HUDEP-2 (cell line): ENCODE results near the gene SYCE1L.
A peak's percentile ranks its signal among the peaks of the same experiment; 100 is the strongest.
"Not testable (repeated sequence)": the region's sequence is repeated elsewhere in the genome, so short reads cannot be mapped to it uniquely, and the experiment has no call there.

ENCODE experiments used
- DNase-seq, 76 experiments: peaks; one replicate each; lab custom pipeline; 2025; ENCODE audit not compliant: unreplicated experiment in 76 of 76; lab: John Stamatoyannopoulos, UW

The SYCE1L gene

DNA sequence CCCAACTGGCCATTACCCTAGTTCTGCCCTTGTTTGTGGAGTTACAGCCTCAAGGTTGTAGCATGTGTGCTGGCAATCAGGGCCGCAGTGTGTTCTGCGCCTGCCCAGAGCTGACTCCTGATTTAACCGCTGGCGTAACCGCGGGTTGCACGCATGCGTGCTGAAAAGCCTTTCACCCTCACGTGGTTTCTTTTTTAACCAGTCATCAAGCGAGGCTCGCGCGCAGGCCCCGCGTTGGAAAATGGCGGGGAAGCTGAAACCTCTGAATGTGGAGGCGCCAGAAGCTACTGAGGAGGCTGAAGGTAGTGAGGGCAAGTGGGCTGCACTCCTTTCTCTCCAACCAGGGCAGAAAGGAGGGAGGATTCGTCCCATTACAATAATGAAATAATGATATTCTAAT is at the start of gene SYCE1L:
Gene SYCE1L, plus strand, starts transcription at position 198 of the 400 bp plus-strand sequence. Its CDS starts 44 bp downstream, at position 242.
- no peak for DNase-seq

GRCh38 chr16:77157346-77158058 is 41.7 kb upstream of the SYCE1L start:
- no peak for DNase-seq

DNA sequence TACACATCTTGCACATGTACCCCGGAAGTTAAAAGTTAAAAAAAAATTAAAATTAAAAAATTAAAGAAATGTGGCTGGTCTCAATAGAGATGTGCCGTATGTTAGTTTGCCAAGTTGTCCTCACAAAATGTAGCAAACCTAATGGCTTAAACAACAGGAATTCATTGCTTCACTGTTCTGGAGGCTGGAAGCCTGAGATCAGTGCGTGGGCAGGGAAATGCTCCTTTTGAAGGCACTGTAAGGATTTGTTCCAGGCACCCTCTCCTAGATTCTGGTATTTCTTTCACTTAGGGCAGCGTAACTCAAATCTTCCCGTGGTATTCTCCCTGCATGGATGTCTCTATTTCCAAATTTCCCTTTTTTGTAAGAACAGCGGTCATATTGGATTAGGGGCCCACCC is 40.9 kb upstream of the SYCE1L start:
- DNase-seq, result no peak

DNA sequence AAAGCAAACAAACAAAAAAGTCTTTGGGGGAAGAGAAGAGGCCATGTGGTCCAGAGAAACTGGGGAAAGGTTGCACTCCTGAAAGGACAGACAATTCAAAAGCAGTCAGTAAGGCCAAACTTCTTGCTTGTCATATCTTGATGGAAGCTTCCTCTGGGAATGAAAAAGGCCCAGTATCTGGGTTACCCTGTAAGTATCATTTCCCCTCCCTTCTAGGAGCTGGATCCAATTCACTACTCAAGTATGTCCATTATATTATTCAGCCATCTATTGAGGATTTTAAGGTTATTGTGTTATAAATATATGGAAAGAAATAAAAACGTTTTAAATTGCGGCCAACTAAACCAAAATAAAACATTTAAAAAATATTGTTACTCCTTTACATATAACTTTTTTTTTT is 34.2 kb upstream of the SYCE1L start:
- no peak for DNase-seq

DNA sequence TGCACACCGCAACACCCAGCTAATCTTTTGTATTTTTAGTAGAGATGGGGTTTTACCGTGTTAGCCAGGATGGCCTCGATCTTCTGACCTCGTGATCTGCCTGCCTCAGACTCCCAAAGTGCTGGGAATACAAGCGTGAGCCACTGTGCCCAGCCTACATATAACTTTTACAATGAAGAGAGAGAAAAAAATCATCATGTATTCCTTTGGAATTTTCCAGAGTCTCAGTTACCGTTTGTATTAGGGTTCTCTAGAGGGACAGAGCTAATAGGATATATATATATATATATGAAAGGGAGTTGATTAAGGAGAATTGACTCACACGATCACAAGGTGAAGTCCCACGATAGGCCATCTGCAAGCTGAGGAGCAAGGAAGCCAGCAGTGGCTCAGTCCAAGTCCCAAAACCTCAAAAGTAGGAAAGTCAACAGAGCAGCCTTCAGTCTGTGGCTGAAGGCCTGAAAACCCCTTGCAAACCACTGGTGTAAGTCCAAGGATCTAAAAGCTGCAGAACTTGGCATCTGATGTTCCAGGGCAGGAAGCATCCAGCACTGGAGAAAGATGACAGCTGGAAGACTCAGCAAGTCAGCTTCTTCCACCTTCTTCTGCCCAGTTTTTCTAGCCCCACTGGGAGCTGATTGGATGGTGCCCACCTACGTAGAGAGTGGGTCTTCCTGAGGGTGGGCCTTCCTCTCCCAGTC is 33.5 kb upstream of the SYCE1L start:
- DNase-seq, result not testable (repeated sequence)

GRCh38 chr16:77166726-77167125 is 32.5 kb upstream of the SYCE1L start:
- DNase-seq, result no peak

GRCh38 chr16:77168901-77169300 is 30.3 kb upstream of the SYCE1L start:
- DNase-seq, result no peak

DNA sequence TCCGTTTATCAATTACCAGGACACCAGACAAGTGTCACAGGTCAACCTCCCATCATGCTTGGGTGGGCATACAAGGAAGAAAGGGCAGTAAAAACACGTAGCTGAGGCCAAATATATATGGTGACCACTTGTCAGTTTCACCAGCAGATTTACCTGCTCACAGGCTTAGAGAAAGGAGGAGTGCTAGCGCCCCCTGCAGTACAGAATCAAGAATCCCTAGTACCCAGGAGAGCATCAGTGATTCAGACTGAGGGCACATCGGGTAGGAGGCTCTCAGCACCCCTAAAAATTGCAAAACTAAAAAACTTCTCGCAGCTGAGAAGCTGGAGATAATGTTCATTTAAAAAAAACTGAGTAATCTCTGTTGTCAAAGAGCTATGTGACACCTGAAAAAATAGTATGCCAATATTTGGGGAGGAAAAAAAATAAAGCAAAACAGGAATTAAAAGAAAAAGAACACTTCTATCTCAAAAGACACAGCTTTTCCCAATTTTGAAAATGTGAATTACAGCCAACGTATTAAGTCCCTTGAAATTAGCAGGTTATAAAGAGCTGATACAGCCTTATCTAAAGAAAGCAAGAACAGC is 29.5 kb upstream of the SYCE1L start:
- DNase-seq, result peak in 39 of 76 experiments; percentile 1 to 54 (median 12)

- DNase-seq, result no peak
Observed at GRCh38 chr16:77170805-77171204, 28.4 kb upstream of the SYCE1L start.

DNA sequence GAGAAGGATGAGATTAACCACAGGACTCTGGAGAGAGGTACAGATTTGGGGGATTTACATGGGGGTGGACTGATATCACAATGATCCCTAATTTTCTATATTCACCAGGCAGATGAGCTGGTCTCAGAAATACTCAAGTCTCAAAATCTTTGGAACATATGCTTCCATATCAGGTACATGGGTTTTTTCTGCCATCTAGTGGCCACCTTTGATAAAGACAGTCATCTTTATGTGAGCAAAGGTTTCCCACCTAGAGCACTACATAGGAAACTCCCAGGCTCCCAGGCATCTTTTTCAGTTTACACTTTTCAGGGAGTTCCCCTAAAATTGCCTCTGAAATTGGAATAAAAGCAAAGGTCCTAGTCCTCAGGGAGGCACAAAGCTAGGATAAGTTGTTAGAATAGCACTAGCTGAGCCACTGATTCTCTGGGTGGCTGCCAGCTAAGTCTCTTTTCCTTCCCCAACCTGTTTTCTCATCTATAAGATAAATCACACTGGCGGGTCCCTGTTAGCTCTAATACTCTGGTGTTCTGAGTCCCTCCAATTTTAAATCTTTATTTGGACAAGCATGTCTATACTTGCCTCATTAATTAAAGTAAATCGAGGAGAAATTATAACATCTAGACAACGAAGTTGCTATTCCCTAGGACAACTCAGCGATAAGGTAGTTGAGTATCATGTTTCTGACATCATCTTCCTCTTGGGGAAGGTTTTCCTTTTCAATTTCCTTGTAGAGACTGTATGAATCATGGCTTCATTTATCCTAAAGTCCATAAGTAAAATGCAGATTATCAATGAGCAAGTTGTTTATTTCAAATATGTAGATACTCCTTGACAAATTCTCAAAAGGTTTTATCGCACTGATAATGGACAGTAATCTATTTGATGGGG is 27.2 kb upstream of the SYCE1L start:
- DNase-seq, result peak in 27 of 76 experiments; percentile 0 to 57 (median 20)

DNA sequence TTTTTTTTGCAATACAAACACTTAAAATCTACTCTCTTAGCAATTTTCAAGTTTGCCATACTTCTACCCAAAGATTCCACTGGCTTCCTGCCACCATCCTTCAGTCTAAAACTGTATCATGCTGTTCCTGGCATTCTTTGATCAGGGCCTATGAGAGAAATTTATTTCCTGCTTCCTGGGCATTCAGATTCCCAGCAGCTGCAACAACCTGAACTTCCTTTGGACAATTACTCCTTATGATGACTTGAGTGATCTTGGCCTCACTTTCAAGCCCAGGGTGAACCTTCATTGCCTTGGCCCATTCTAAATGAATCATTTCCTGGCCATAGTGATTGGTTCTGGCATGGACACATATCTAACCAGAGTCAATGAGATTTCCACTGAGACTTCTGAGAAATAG is 26.3 kb upstream of the SYCE1L start:
- no peak for DNase-seq

- DNase-seq, result no peak
Observed at GRCh38 chr16:77183137-77183536, 16.1 kb upstream of the SYCE1L start.

GRCh38 chr16:77186298-77186697 is 12.9 kb upstream of the SYCE1L start:
- DNase-seq, result not testable (repeated sequence)

DNA sequence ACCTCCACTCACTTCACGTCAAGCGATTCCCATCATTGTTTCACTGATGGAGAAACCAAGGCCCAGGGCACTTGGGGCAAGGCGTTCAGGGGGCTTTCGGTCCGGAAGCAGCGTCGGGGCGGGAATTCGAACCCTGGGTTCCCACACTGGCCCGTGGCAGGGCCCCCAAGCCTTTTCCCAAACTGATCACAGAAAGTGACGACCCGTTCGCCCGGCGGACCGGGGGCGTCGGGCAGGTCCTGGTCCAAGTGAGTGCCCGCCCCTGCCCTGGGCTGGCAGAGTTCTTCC is 9.1 kb upstream of the SYCE1L start:
- DNase-seq, result no peak

DNA sequence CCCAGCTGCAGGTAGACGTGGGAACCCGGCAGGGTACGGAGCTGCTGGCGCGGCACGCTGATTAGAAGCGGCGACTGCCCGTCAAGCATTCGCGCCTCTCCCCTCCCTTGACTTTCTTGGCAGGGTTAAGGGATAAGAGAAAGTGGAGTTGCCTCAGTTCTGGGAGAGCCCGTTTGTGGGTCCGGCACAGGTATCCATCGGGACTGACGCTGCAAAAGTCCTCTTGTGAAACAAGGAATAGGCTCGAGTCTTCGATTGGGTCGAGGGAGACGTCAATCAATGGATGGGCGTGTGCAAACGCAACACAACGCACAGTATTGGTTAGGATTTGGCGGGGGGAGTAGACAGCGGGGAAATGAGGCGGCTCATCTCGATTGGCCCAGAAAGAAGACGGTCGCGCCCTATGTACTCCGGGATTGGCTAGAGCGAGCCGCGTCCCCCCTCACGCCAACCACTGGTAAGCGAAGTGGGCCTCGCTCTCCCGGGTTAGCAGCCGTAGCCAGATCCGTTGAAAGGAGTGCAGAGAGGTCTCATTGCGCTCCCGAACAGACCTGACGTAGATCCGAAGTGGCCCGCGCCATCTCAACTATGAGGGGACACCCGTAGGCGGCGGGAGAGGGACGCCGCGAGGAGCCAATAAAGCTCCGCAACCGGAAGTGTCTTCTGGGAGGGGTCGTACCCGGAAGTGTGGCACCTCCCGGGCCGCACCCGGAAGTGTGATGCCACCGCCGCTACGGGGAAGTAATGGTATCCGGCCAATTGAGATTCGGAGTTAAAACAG is 8.5 kb upstream of the SYCE1L start, which contains the start of gene MON1B:
Gene MON1B, plus strand, starts transcription at position 713 of the 781 bp plus-strand sequence. CDS start 296 bp downstream, outside the sequence.
- DNase-seq, result peak; percentile 54 to 97 (median 91)

DNA sequence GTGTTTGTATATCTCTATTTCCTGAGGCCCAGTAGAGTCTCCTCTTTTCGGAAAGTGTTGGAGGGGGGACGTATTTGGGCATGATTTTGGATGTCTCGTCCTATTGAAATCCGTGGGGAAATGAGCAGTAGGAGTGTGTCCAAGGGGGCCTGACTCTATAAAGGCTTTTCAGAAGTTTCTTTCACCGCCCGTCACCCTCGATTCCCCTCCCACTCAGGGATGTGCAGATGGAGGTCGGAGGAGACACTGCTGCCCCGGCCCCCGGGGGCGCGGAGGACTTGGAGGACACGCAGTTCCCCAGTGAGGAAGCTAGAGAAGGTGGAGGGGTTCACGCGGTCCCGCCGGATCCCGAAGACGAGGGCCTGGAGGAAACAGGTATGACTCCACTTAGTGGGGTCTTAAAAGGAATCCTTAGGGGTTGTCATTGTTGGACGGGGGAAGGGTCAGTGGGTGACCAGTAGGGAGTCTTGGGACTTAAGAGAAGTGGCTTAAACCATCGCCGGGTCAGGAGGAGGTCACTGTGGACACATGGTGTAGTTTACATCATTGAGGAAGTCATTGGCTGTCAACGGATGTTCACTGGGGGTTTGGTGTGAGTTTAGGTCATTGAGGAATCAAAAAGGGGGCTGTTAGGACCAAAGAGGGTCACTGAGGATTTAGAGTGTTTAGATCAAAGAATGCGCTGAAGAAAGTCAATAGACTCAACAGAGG is 7.8 kb upstream of the SYCE1L start:
- peak in 7 of 76 experiments; percentile 1 to 46 (median 23) for DNase-seq

DNA sequence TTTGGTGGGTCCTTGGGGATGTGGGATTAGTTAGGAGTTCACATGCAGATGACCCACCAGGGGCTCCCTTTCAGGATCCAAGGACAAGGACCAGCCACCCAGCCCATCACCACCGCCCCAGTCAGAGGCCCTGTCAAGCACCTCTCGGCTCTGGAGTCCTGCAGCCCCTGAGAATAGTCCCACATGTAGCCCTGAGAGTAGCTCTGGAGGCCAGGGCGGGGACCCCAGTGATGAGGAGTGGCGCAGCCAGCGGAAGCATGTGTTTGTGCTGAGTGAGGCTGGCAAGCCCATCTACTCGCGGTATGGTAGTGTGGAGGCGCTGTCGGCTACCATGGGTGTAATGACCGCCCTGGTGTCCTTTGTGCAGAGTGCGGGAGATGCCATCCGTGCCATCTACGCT is 5.8 kb upstream of the SYCE1L start:
- no peak for DNase-seq

- DNase-seq, result no peak
Observed at GRCh38 chr16:77194295-77195231, 4.6 kb upstream of the SYCE1L start.
